Camera-type eye (tissue), 1 donor: ENCODE results near the gene OR6C75. TPM values are rescaled to one million over a fixed set of nuclear protein-coding genes. Genes with fewer than 3 reads are reported as not detected.

Experiments
- total RNA-seq: library from RNA; depleted of rRNA; stranded (reverse); fragments of >200 nt; gene quantifications from one replicate; pipeline ENCODE4 v1.2.3, GENCODE V29; 2014

OR6C75 gene
- not detected for total RNA-seq

GRCh38 chr12:55362675-55363074 lies at the start of gene OR6C75:
TSS of gene OR6C75 (plus strand) at chr12:55362975. CDS start at chr12:55365111, 2,136 bp downstream.

GRCh38 chr12:55314043-55314442 lies 48.7 kb upstream of the OR6C75 start, which contains the start of gene OR6C1:
TSS of gene OR6C1 (plus strand) at chr12:55314343. CDS start at chr12:55320600, 6,257 bp downstream.

GRCh38 chr12:55330446-55330845 lies 32.3 kb upstream of the OR6C75 start, which contains the start of gene OR6C3:
TSS of gene OR6C3 (plus strand) at chr12:55330746. CDS start at chr12:55331701, 955 bp downstream.

GRCh38 chr12:55400229-55400628 lies 37.5 kb downstream of the OR6C75 start, which contains the start of gene OR6C65:
TSS of gene OR6C65 (plus strand) at chr12:55400529. CDS start at chr12:55400529, 0 bp downstream.

Other genes starting within 250 kb of the OR6C75 start
- not detected for gene OR9K2, start 236.6 kb upstream of the OR6C75 start, total RNA-seq
- gene OR10A7, start 141.9 kb upstream of the OR6C75 start, total RNA-seq = not detected
- gene OR6C74, start 118.4 kb upstream of the OR6C75 start, total RNA-seq = not detected
- gene OR6C6, start 66.4 kb upstream of the OR6C75 start, total RNA-seq = not detected
- gene OR6C1, start 48.6 kb upstream of the OR6C75 start, total RNA-seq = not detected
- not detected for gene OR6C3, start 32.2 kb upstream of the OR6C75 start, total RNA-seq
- gene OR6C65, start 37.6 kb downstream of the OR6C75 start, total RNA-seq = not detected
- gene OR6C76, start 63.3 kb downstream of the OR6C75 start, total RNA-seq = not detected
- not detected for gene OR6C2, start 81.1 kb downstream of the OR6C75 start, total RNA-seq
- gene OR6C70, start 107.2 kb downstream of the OR6C75 start, total RNA-seq = not detected
- not detected for gene OR6C68, start 129.4 kb downstream of the OR6C75 start, total RNA-seq
- gene OR6C4, start 186.6 kb downstream of the OR6C75 start, total RNA-seq = not detected
- not detected for gene OR2AP1, start 209.5 kb downstream of the OR6C75 start, total RNA-seq